HEK293T (cell line): ENCODE measurements around the gene PCDHB3.

Source experiments
- ARNT ChIP-seq: fragments of 450-650 bp; IDR thresholded peaks from 2 replicates; pipeline ENCODE4 v1.6.1; 2017; ENCODE audit warnings: mild to moderate bottlenecking
- BHLHE40 ChIP-seq: fragments of 450-650 bp; IDR thresholded peaks from 2 replicates; pipeline ENCODE4 v1.6.1; 2016; ENCODE audit warnings: mild to moderate bottlenecking, moderate library complexity, borderline replicate concordance
- ELF4 ChIP-seq: fragments of 450-650 bp; IDR thresholded peaks from 2 replicates; pipeline ENCODE4 v1.6.1; 2017; ENCODE audit warnings: antibody characterized with exemption
- FOXK2 ChIP-seq: fragments of 450-650 bp; IDR thresholded peaks from 2 replicates; pipeline ENCODE4 v1.6.1; 2016; ENCODE audit warnings: mild to moderate bottlenecking
- FOXM1 ChIP-seq: fragments of 450-650 bp; IDR thresholded peaks from 2 replicates; pipeline ENCODE4 v1.6.1; 2017; ENCODE audit warnings: mild to moderate bottlenecking, borderline replicate concordance
- HDGF ChIP-seq: fragments of 450-650 bp; IDR thresholded peaks from 2 replicates; pipeline ENCODE4 v1.6.1; 2017; ENCODE audit warnings: antibody characterized with exemption, borderline replicate concordance
- L3MBTL2 ChIP-seq: fragments of 450-650 bp; conservative IDR thresholded peaks from 2 replicates; pipeline ENCODE4 v1.6.1; 2016; ENCODE audit warnings: mild to moderate bottlenecking
- LEF1 ChIP-seq: fragments of 450-650 bp; IDR thresholded peaks from 2 replicates; pipeline ENCODE4 v1.6.1; 2017; ENCODE audit warnings: mild to moderate bottlenecking, borderline replicate concordance
- NFRKB ChIP-seq: fragments of 450-650 bp; IDR thresholded peaks from 2 replicates; pipeline ENCODE4 v1.6.1; 2016; ENCODE audit warnings: mild to moderate bottlenecking, moderate library complexity
- PKNOX1 ChIP-seq: fragments of 450-650 bp; IDR thresholded peaks from 2 replicates; pipeline ENCODE4 v1.6.1; 2016
- SP1 ChIP-seq: fragments of 450-650 bp; IDR thresholded peaks from 2 replicates; pipeline ENCODE4 v1.6.1; 2017
- SUZ12 ChIP-seq: fragments of 450-650 bp; IDR thresholded peaks from 2 replicates; pipeline ENCODE4 v1.6.1; 2016; ENCODE audit warnings: mild to moderate bottlenecking
- TARDBP ChIP-seq: fragments of 450-650 bp; IDR thresholded peaks from 2 replicates; pipeline ENCODE4 v1.6.1; 2016
- ZNF384 ChIP-seq: fragments of 450-650 bp; IDR thresholded peaks from 2 replicates; pipeline ENCODE4 v1.6.1; 2016

GRCh38 chr5:141135718-141136266, 35.5 kb downstream of the PCDHB3 start:
- TF ChIP-seq L3MBTL2 (no peak), LEF1 (no peak), ELF4 (no peak), FOXK2 (no peak), FOXM1 (no peak), ZNF384 (no peak), SP1 (no peak), SUZ12 (no peak), BHLHE40 (no peak), HDGF (no peak), ARNT (no peak), TARDBP (no peak), NFRKB (no peak), PKNOX1 (no peak)
